SK-N-SH (cell line): Measurements from ENCODE around the gene NEUROG2.

Experiments used
- EZH2phosphoT487 ChIP-seq: fragments of 200-600 bp; sonication (generic); IDR thresholded peaks from 2 replicates; pipeline ENCODE4 v1.6.1; 2017; ENCODE audit warnings: low read depth, mixed run types, mild to moderate bottlenecking, antibody characterized with exemption, moderate library complexity, borderline replicate concordance
- FOXM1 ChIP-seq: IDR thresholded peaks from 2 replicates; pipeline ENCODE4 v1.4.0; 2012; ENCODE audit warnings: low read depth, mild to moderate bottlenecking
- MXI1 ChIP-seq: IDR thresholded peaks from 2 replicates; pipeline ENCODE4 v1.6.1; 2012; ENCODE audit warnings: mild to moderate bottlenecking, low read depth, low read length, improper control_type of control experiment
- POLR2AphosphoS5 ChIP-seq: IDR thresholded peaks from 2 replicates; pipeline ENCODE4 v1.6.1; 2012; ENCODE audit warnings: low read depth, low read length
- RAD21 ChIP-seq: IDR thresholded peaks from 2 replicates; pipeline ENCODE4 v1.6.1; 2012; ENCODE audit warnings: mild to moderate bottlenecking, low read length
- RFX5 ChIP-seq: IDR thresholded peaks from 2 replicates; pipeline ENCODE4 v1.6.1; 2012; ENCODE audit warnings: mild to moderate bottlenecking, improper control_type of control experiment, low read length
- SIN3A ChIP-seq: IDR thresholded peaks from 2 replicates; pipeline ENCODE4 v1.6.1; 2012; ENCODE audit warnings: low read depth, mild to moderate bottlenecking, low read length, moderate library complexity, borderline replicate concordance
- TCF12 ChIP-seq: IDR thresholded peaks from 2 replicates; pipeline ENCODE4 v1.4.0; 2012
- TF ChIP-seq, protein P1 (sequence below): fragments of 200-600 bp; sonication (generic); IDR thresholded peaks from 2 replicates; pipeline ENCODE4 v1.6.1; 2017; ENCODE audit warnings: antibody characterized with exemption, mild to moderate bottlenecking, moderate library complexity
- TF ChIP-seq, protein P2 (sequence below): IDR thresholded peaks from 2 replicates; pipeline ENCODE4 v1.6.1; 2012; ENCODE audit warnings: mild to moderate bottlenecking, low read depth, low read length, moderate library complexity
- TF ChIP-seq, protein P3 (sequence below): IDR thresholded peaks from 2 replicates; pipeline ENCODE4 v1.4.0; 2012; ENCODE audit warnings: low read depth
- TF ChIP-seq, protein P4 (sequence below): IDR thresholded peaks from 2 replicates; pipeline ENCODE4; 2012

DNA sequence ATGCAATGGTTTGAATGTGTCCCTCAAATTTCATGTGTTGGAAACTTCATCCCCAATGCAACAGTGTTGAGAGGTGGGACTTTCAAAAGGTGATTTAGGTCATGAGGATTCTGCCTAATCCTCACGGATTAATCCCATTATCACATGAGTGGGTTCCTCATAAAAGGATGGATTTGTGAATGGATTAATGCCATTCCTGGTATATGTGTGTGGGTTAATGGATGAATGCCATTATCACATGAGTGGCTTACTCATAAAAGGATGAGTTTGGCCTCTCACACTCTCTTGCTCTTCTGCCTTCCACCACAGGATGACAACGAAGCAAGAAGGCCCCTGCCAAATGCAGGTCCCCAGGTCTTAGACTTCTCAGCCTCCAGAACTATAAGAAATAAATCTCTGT lies 30.5 kb upstream of the NEUROG2 start:
- TF ChIP-seq, protein P1, sequence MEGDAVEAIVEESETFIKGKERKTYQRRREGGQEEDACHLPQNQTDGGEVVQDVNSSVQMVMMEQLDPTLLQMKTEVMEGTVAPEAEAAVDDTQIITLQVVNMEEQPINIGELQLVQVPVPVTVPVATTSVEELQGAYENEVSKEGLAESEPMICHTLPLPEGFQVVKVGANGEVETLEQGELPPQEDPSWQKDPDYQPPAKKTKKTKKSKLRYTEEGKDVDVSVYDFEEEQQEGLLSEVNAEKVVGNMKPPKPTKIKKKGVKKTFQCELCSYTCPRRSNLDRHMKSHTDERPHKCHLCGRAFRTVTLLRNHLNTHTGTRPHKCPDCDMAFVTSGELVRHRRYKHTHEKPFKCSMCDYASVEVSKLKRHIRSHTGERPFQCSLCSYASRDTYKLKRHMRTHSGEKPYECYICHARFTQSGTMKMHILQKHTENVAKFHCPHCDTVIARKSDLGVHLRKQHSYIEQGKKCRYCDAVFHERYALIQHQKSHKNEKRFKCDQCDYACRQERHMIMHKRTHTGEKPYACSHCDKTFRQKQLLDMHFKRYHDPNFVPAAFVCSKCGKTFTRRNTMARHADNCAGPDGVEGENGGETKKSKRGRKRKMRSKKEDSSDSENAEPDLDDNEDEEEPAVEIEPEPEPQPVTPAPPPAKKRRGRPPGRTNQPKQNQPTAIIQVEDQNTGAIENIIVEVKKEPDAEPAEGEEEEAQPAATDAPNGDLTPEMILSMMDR: no peak
- TF ChIP-seq POLR2AphosphoS5: no peak
- TF ChIP-seq TCF12: no peak
- TF ChIP-seq, protein P2, sequence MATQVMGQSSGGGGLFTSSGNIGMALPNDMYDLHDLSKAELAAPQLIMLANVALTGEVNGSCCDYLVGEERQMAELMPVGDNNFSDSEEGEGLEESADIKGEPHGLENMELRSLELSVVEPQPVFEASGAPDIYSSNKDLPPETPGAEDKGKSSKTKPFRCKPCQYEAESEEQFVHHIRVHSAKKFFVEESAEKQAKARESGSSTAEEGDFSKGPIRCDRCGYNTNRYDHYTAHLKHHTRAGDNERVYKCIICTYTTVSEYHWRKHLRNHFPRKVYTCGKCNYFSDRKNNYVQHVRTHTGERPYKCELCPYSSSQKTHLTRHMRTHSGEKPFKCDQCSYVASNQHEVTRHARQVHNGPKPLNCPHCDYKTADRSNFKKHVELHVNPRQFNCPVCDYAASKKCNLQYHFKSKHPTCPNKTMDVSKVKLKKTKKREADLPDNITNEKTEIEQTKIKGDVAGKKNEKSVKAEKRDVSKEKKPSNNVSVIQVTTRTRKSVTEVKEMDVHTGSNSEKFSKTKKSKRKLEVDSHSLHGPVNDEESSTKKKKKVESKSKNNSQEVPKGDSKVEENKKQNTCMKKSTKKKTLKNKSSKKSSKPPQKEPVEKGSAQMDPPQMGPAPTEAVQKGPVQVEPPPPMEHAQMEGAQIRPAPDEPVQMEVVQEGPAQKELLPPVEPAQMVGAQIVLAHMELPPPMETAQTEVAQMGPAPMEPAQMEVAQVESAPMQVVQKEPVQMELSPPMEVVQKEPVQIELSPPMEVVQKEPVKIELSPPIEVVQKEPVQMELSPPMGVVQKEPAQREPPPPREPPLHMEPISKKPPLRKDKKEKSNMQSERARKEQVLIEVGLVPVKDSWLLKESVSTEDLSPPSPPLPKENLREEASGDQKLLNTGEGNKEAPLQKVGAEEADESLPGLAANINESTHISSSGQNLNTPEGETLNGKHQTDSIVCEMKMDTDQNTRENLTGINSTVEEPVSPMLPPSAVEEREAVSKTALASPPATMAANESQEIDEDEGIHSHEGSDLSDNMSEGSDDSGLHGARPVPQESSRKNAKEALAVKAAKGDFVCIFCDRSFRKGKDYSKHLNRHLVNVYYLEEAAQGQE: no peak
- TF ChIP-seq RAD21: no peak
- TF ChIP-seq MXI1: no peak
- TF ChIP-seq SIN3A: no peak
- TF ChIP-seq RFX5: no peak
- TF ChIP-seq, protein P3, sequence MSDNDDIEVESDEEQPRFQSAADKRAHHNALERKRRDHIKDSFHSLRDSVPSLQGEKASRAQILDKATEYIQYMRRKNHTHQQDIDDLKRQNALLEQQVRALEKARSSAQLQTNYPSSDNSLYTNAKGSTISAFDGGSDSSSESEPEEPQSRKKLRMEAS: no peak
- TF ChIP-seq, protein P4, sequence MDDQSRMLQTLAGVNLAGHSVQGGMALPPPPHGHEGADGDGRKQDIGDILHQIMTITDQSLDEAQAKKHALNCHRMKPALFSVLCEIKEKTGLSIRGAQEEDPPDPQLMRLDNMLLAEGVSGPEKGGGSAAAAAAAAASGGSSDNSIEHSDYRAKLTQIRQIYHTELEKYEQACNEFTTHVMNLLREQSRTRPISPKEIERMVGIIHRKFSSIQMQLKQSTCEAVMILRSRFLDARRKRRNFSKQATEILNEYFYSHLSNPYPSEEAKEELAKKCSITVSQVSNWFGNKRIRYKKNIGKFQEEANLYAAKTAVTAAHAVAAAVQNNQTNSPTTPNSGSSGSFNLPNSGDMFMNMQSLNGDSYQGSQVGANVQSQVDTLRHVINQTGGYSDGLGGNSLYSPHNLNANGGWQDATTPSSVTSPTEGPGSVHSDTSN: no peak
- no peak for TF ChIP-seq EZH2phosphoT487
- TF ChIP-seq FOXM1: no peak
